Activated CD8-positive, alpha-beta memory T cell treated with anti-CD3 and anti-CD28 coated beads, Interleukin-2, amount 50 U/mL, for 48 hours (primary cell): ENCODE data around the gene ZNF724.

Experiments used
- DNase-seq: peaks from one replicate; pipeline ENCODE4 v3.0.0-alpha.2; 2020

The ZNF724 gene

DNA sequence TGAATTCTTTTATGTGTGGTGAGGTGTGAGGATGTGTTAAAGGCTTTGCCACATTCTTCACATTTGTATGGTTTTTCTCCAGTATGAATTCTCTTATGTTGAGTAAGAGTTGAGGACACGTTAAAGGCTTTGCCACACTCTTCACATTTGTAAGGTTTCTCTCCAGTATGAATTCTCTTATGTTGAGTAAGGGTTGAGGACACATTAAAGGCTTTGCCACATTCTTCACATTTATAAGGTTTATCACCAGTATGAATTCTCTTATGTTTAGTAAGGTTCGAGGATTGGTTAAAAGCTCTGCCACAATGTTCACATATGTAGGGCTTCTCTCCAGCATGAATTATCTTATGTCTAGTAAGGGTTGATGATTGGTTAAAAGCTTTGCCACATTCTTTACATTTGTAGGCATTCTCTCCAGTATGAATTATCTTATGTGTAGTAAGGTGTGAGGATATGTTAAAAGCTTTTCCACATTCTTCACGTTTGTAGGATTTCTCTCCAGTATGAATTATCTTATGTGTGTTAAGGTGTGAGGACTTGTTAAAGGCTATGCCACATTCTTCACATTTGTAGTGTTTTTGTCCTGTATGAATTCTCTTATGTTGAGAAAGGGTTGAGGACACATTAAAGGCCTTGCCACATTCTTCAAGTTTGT lies 27.1 kb downstream of the ZNF724 start:
- no peak for DNase-seq

DNA sequence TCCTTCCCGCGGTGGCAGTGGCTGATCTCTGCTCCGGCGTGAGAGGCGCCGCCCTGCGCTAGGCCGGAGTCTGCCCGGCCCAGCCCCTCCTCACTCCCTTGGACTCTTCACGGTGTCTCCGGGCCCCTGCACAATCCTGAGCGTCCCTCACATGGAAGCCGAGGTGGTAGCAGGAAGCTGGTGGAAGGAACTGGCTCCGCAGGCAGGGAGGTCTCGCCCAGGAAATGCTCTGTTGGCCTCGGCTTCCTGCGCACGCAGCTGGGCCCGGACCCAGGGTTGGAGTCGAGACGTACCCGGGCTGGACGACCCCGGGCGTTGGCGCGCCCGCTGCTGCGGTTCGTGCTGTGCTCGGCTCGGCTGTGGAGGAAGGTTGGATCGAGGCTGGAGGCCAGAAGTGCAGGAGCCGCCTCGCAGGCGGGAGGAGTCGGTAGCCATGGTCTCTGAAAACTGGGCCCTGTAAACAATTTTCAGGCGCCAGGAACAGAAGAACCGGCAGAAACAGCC lies 46.3 kb downstream of the ZNF724 start:
- no peak for DNase-seq

DNA sequence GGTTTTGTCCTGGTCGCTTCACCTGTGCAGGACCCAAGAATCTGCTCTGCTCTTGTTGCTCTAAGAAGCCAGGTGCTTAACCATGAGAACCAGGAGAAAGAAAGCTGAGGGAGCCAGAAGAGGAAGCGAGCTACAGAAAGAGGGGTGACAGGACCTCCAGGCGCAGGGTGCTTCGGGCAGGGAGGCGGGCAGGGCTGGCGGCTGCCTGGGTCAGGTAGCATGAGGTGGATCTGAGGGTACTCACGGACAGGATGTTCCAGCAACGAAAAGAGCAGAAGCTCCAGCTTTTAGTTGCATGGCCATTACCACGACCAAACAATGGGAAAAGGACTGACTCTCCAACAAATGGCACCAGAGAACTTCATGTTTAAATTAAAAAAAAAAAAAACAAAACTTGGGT lies 59.9 kb downstream of the ZNF724 start:
- no peak for DNase-seq

DNA sequence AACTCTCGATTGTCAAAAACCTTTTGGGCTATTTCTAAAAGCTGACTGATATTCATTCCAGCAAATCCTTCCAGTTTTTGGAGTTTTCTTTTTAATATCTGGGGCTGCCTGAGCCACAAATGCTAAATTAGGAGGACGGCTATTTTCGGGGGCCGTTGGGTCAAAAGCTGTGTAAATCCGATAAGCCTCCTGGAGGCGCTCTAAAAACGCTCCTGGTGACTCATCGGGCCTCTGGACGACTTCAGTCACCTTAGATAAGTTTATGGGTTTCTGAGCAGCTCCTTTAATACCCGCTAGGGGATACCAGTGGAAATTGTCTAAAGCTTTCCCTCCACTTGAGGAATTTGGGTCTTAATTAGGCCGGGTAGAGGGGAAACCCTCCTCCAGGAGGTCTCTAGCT lies 66.9 kb downstream of the ZNF724 start:
- no peak for DNase-seq
